ENCODE data around the gene MAP4K2. TPM values are rescaled to one million over a fixed set of nuclear protein-coding genes. Genes with fewer than 3 reads are reported as not detected.

The MAP4K2 gene
- total and polyA plus RNA-seq, 2 of the 13 experiments (the other 11 are each of a cell fraction or from before 2014, with no cell fraction given): 8.3 to 17.6 TPM

DNA sequence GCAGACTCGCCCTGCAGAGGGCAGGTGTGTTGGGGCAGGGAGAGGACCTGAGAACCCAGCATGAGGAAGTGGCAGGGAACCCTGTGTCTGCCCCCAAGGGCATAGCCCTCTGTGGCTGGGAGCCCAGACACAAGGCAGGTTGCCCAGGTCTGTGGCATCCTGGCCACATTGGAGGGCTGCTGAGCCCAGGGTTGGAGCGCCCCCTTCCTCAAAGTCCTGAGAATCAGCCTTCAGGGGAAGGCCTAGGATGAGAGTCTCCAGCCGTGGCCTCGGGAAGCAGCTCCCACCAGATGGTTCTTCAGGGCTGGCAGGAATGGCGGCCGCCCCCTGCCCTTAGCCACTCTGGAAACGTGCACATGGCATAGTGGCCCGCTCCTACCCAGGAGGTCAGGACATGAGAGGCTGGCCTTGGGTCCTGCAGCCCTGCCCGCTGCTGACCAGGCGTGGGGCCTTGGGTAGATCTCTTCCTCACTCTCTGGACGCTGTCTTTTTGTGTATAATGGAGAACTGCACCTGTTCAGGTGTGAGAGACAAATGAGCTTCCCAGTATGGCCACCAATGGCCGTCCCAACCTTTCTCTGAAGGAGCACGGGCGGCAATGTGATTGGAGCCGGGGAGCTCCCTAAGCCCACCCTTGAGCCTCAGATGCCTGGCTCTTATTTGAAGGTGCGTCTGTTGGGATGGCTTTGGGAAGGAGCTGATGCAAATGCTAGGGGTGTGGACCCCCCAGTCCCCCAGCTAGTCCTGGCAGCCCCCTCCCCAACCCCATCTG lies 46.0 kb upstream of the MAP4K2 start (continued):
- TF ChIP-seq ZNF687 (CRISPR knock-in tag; IDR thresholded peaks at IDR 0.05) (peak; percentile 53; the same call in 1 of the 2 replicates), PBX3 (CRISPR knock-in tag; IDR thresholded peaks at IDR 0.05; ENCODE audit: borderline replicate concordance) (no peak), SOX6 (IDR thresholded peaks at IDR 0.05) (no peak), SOX6 (CRISPR knock-in tag; IDR thresholded peaks at IDR 0.05) (peak; percentile 30; the same call in 1 of the 2 replicates), SOX5 (CRISPR knock-in tag; IDR thresholded peaks at IDR 0.05; ENCODE audit: borderline replicate concordance) (0 out of 2 replicates have a peak, but pooled peaks have one; percentile 11), ZNF770 (CRISPR knock-in tag; IDR thresholded peaks at IDR 0.05) (peak; percentile 67), NR2F6 (IDR thresholded peaks at IDR 0.05) (no peak), NR2F6 (CRISPR knock-in tag; IDR thresholded peaks at IDR 0.05) (peak; percentile 25; the same call in 1 of the 2 replicates), FOSL2 (CRISPR knock-in tag; IDR thresholded peaks at IDR 0.05) (peak; percentile 34; the same call in 1 of the 2 replicates), THAP11 (CRISPR knock-in tag; IDR thresholded peaks at IDR 0.05) (0 out of 2 replicates have a peak, but pooled peaks have one; percentile 44), ZNF331 (CRISPR knock-in tag; IDR thresholded peaks at IDR 0.05) (no peak), XRCC5 (optimal IDR thresholded peaks at IDR 0.05; ENCODE audit: low read length) (peak; percentile 36), GLI4 (CRISPR knock-in tag; IDR thresholded peaks at IDR 0.05; ENCODE audit: borderline replicate concordance) (no peak), RAD21 (CRISPR knock-in tag; IDR thresholded peaks at IDR 0.05) (0 out of 2 replicates have a peak, but pooled peaks have one; percentile 50), ETV6 (CRISPR knock-in tag; conservative IDR thresholded peaks at IDR 0.05) (no peak), KDM2A (CRISPR knock-in tag; IDR thresholded peaks at IDR 0.05; ENCODE audit: borderline replicate concordance, low read depth) (0 out of 2 replicates have a peak, but pooled peaks have one; percentile 35)
